SK-N-SH treated with all-trans-retinoic acid at 6 μM for 48 hours (cell line): ENCODE results near the gene SMAP2.
A peak's percentile ranks its signal among the peaks of the same experiment; 100 is the strongest.

ENCODE experiments used
- ARNTL ChIP-seq: fragments of 450-650 bp; formaldehyde crosslinking; IDR thresholded peaks from 2 replicates; pipeline ENCODE4 v1.5.0; 2020; ENCODE audit warnings: low read depth, mild to moderate bottlenecking, moderate library complexity, borderline replicate concordance
- CSRNP3 ChIP-seq: fragments of 250-450 bp; sonication (Bioruptor Pico); IDR thresholded peaks from 2 replicates; pipeline ENCODE4 v1.5.1; 2021; ENCODE audit warnings: mild to moderate bottlenecking, moderate library complexity
- OSR1 ChIP-seq: fragments of 250-450 bp; sonication (Bioruptor Pico); IDR thresholded peaks from 2 replicates; pipeline ENCODE4 v1.8.0; 2022; ENCODE audit warnings: moderate library complexity, mild to moderate bottlenecking, inconsistent platforms
- PATZ1 ChIP-seq: fragments of 250-450 bp; sonication (Bioruptor Pico); IDR thresholded peaks from 2 replicates; pipeline ENCODE4 v1.8.0; 2020; ENCODE audit warnings: mild to moderate bottlenecking, moderate library complexity, borderline replicate concordance
- POU6F1 ChIP-seq: fragments of 250-450 bp; sonication (Bioruptor Pico); IDR thresholded peaks from 2 replicates; pipeline ENCODE4 v1.8.0; 2021; ENCODE audit warnings: low read depth, mild to moderate bottlenecking, moderate library complexity, borderline replicate concordance
- PPARA ChIP-seq: fragments of 250-450 bp; sonication (Bioruptor Pico); IDR thresholded peaks from 2 replicates; pipeline ENCODE4 v1.5.0; 2020; ENCODE audit warnings: mild to moderate bottlenecking, borderline replicate concordance
- ZFP30 ChIP-seq: fragments of 450-650 bp; formaldehyde crosslinking; IDR thresholded peaks from 2 replicates; pipeline ENCODE4 v1.5.0; 2022; ENCODE audit warnings: mild to moderate bottlenecking, moderate library complexity
- ZNF70 ChIP-seq: fragments of 450-650 bp; formaldehyde crosslinking; IDR thresholded peaks from 2 replicates; pipeline ENCODE4 v1.5.0; 2020; ENCODE audit warnings: mild to moderate bottlenecking, moderate library complexity
- ZNF8 ChIP-seq: fragments of 450-650 bp; formaldehyde crosslinking; IDR thresholded peaks from 2 replicates; pipeline ENCODE4 v1.5.0; 2020; ENCODE audit warnings: mild to moderate bottlenecking, moderate library complexity

GRCh38 chr1:40352126-40352525 lies 21.4 kb upstream of the SMAP2 start:
- TF ChIP-seq POU6F1 (no peak), ARNTL (CRISPR knock-in tag) (no peak), PPARA (CRISPR knock-in tag) (no peak), OSR1 (CRISPR knock-in tag) (no peak), CSRNP3 (CRISPR knock-in tag) (no peak), ZFP30 (CRISPR knock-in tag) (no peak), ZNF70 (peak; percentile 64; the same call in 1 of the 2 replicates), ZNF8 (CRISPR knock-in tag) (no peak), PATZ1 (CRISPR knock-in tag) (no peak)
